Transverse colon (tissue), 4 donors: ENCODE measurements around the gene BASP1.

Source experiments
- CTCF ChIP-seq, 5 experiments: fragments of 200-600 bp in 3 of 5; fragments of 450-650 bp in 2 of 5; sonication (generic) in 3 of 5; IDR thresholded peaks; 1 replicate in 2 of 5; 2 replicates in 3 of 5; pipeline ENCODE4 v1.5.1; 2016 to 2017; ENCODE audit warnings: antibody characterized with exemption in 5 of 5, inconsistent platforms in 3 of 5, mild to moderate bottlenecking in 2 of 5, moderate library complexity in 1 of 5
- POLR2AphosphoS5 ChIP-seq, 3 donors: sonication (generic); formaldehyde crosslinking; IDR thresholded peaks; one replicate each; pipeline ENCODE4 v1.6.1; 2016; ENCODE audit warnings: antibody characterized with exemption in 3 of 3

- TF ChIP-seq CTCF (IDR thresholded peaks at IDR 0.05) (no peak), POLR2AphosphoS5 (IDR thresholded peaks at IDR 0.05) (no peak)
These were observed 32.1 kb upstream of the BASP1 start for GRCh38 chr5:17185349-17185748.
